Fibroblast of villous mesenchyme (primary cell): ENCODE results near the gene FAIM2. TPM values are rescaled to one million over a fixed set of nuclear protein-coding genes. Genes with fewer than 3 reads are reported as not detected.

Experiments
- DNase-seq: peaks from one replicate; pipeline ENCODE4 v3.0.0-alpha.2; 2010; ENCODE audit warnings: low read depth
- H3K4me3 ChIP-seq: 2 replicates; pipeline ENCODE4 v1.5.1; 2011; ENCODE audit warnings: low read depth, mild to moderate bottlenecking, low read length
- total RNA-seq: library from RNA; depleted of rRNA; stranded (reverse); fragments of >200 nt; gene quantifications from 2 replicates; pipeline ENCODE4 v1.2.3, GENCODE V29; 2012
- TF ChIP-seq, protein P1 (sequence below): IDR thresholded peaks from 2 replicates; pipeline ENCODE4 v1.5.1; 2012; ENCODE audit warnings: low read depth, mild to moderate bottlenecking, low read length; ENCODE audit not compliant: insufficient read depth

FAIM2 gene
- total RNA-seq, 1 donor = 3.0 TPM

DNA sequence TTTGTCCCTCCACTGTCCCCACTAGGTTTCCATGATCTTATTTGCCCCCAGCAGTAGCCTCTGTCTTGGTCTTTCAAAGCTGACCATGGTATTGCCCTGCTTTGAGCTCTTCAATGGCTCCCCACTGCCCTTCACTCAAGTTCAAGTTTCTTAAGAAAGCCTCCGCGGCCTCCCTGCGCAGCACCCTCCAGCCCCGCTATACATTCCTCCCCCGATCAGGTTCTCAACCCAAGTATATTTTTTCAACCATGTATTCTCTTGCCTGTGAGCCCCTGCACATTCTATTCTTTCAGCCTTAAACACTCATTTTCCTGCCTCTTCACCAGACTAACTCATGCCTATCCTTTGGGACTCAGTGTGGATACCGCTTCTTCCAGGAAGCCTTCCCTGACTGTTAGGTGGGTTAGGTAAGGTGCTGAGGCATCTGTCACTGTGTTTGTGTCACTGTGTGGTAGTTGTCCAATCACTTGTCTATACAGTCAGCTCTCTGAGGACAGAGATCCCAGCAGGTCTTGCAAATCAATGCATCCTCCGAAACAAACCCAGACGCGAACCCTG is 4.3 kb downstream of the FAIM2 start:
- no peak overlapping the region for H3K4me3 ChIP-seq
- DNase-seq = no peak
- TF ChIP-seq, protein P1, sequence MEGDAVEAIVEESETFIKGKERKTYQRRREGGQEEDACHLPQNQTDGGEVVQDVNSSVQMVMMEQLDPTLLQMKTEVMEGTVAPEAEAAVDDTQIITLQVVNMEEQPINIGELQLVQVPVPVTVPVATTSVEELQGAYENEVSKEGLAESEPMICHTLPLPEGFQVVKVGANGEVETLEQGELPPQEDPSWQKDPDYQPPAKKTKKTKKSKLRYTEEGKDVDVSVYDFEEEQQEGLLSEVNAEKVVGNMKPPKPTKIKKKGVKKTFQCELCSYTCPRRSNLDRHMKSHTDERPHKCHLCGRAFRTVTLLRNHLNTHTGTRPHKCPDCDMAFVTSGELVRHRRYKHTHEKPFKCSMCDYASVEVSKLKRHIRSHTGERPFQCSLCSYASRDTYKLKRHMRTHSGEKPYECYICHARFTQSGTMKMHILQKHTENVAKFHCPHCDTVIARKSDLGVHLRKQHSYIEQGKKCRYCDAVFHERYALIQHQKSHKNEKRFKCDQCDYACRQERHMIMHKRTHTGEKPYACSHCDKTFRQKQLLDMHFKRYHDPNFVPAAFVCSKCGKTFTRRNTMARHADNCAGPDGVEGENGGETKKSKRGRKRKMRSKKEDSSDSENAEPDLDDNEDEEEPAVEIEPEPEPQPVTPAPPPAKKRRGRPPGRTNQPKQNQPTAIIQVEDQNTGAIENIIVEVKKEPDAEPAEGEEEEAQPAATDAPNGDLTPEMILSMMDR = no peak

DNA sequence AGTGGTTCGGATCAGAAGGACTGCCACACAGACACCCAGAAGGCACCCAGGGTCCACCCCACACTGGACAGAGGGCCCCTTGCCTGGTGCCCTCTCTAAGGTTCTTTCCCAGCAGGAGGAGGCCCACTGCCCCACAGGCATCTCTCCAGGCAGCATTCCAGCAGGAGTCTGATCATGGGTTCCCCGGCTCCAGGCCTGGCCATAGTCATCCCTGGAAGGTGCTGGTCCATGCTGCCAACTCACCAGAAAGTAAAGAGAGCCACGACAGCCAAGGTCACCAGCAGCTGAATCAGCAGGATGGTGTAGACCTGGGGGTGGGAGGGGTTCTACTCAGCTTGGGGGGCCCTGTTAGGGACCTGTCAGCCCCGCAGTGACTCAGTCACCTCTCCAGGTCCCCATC is 6.4 kb downstream of the FAIM2 start:
- no peak for DNase-seq

DNA sequence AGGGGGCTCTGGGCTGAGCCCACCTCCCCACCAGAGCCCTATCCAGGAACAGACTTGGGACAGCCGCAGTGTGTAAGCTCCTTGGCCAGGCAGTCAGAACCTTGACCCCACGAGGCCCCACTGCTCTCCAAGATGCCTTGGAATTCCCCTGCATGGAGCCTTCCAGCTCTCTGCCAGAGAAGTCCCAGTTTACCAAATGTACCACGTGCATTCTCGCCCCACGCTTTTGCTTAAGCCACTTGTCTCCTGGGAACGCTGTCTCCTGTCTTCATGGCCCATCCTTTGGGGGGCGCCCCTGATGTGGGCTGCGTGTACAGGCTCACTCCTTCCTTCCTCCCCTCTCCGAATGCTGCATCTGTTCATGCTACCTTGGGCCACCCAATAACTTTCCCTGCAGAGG is 7.9 kb downstream of the FAIM2 start:
- DNase-seq = no peak
- no peak overlapping the region for H3K4me3 ChIP-seq
- TF ChIP-seq, protein P1 = no peak

More for the DNA sequence above, 6.4 kb downstream of the FAIM2 start:
- H3K4me3 ChIP-seq = no peak overlapping the region
- TF ChIP-seq, protein P1 = no peak

DNA sequence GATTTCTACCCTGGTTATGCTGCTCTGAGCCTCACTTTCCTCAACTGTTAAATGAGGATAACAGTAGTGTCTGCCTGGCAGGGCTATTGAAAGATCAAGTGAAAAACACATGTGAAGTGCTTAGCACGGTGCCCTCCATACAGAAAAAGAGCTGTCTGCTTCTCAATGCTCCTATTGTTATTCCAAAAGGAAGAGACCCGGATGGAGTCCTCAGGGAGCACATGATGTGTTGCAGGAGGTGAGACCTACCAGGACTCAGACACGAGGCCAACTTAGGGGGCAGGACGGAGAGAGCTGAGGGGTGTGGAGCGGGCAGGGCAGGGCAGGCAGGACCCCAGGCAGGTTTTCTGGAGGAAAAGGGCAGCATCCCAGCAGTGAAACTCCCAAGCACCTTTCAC is 8.9 kb downstream of the FAIM2 start:
- no peak for DNase-seq
- H3K4me3 ChIP-seq = no peak overlapping the region
- TF ChIP-seq, protein P1 = no peak

DNA sequence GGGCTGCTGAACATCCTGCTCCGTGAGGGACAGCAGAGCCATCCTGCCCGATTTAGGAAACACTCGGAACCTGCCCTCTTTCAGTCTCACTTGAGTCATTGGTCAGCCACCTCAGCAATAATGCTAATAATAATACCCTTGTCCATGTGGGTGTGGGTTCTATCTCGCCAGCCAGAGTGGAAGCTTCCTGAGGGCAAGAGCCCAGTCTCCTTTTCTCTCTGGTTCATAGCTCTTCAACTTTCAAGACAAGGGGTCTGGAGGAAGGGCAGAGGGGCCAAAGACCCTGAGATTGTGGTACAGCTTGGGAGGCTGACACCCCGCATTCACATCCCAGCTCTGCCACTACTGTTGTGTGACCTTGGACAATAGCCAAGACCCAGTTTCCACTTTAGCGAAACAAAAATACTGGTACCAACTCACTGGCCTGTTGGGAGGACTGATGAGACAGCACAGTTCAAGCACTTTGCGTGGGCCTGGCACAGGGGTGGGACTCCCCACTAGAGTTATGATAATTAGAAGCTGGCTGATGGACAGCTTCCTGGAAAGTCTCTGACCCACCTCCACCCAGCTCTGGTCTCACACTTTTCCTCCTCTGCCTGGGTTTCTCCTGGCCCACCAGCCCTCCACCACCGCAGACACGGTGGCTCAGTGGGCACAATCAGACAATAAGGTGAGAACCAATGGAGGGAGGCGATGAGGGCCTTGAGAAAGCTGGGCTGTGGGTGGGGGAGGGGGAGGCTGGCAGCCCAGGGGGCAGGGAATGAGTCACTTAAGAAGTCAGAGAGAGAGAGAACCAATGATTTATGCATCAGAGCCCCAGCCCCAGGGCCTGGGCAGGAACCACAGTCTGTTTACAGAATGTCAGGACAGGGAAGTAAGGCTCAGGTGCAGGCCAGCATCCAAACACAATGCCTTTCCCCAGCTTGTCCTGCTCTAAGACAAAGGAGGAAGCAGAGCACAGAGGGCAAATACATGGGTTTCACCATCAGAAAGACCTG is 9.6 kb downstream of the FAIM2 start:
- TF ChIP-seq, protein P1 = no peak
- no peak overlapping the region for H3K4me3 ChIP-seq
- DNase-seq = peak; percentile 29

DNA sequence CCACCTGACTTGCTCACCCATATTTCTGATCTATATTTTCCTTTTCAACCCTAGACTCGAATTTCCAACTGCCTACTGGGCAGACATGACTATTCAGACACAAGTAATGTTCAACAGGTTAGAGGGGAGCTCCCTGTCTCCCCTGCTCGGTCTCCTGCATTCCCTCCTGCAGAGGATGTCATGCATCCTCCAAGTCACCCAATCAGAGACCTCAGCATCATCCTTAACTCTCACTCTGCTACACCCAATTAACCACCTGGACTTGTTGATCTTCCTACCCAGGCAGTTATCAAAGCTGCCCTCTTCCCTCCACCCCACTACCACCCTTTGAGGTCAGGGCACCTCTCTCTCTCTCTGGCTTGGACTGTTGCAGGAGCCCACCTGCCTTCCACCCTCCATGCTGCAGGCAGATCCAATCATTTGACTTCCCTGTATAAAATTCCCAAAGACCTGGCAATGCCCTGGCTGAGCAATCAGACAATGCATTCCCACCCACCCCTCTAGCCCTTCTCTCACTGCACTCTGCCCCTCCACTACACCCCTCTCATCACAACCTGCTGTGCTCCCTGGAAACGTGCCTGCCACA is 10.9 kb downstream of the FAIM2 start:
- H3K4me3 ChIP-seq = no peak overlapping the region
- TF ChIP-seq, protein P1 = no peak
- DNase-seq = no peak
